Right atrium auricular region (tissue), 2 donors: ENCODE data around the gene APCDD1L. TPM values are rescaled to one million over a fixed set of nuclear protein-coding genes. Genes with fewer than 3 reads are reported as not detected.
A peak's percentile ranks its signal among the peaks of the same experiment; 100 is the strongest.
"Not testable (repeated sequence)": the region's sequence is repeated elsewhere in the genome, so short reads cannot be mapped to it uniquely, and the experiment has no call there.

ENCODE experiments used
- DNase-seq: peaks from one replicate; pipeline ENCODE4 v3.0.0-alpha.2; 2019; ENCODE audit warnings: low spot score
- H3K27ac ChIP-seq, 2 donors: fragments of 200-600 bp; sonication (generic); 1 replicate in 1 of 2; 2 replicates in 1 of 2; pipeline ENCODE4 v1.5.1; 2016 to 2019
- H3K27me3 ChIP-seq, 2 donors: fragments of 200-600 bp; sonication (generic); one replicate each; pipeline versions ENCODE4 v1.5.1 to v1.6.0; 2017 to 2019
- H3K36me3 ChIP-seq: fragments of 200-600 bp; sonication (generic); one replicate; pipeline ENCODE4 v1.5.1; 2016
- H3K4me1 ChIP-seq, 2 donors: fragments of 200-600 bp; sonication (generic); one replicate each; pipeline versions ENCODE4 v1.5.1 to v1.6.0; 2017 to 2019
- H3K4me3 ChIP-seq, 2 donors: fragments of 200-600 bp; sonication (generic); 1 replicate in 1 of 2; 2 replicates in 1 of 2; pipeline ENCODE4 v1.5.1; 2017 to 2019; ENCODE audit warnings: mild to moderate bottlenecking in 1 of 2, moderate library complexity in 1 of 2
- H3K9me3 ChIP-seq, 2 donors: fragments of 200-600 bp; sonication (generic); one replicate each; pipeline ENCODE4 v1.5.1; 2019
- total RNA-seq, 2 donors: library from RNA; depleted of rRNA; stranded (reverse); fragments of >200 nt; gene quantifications; one replicate each; pipeline ENCODE4 v1.1.0, GENCODE V29; 2016
- TF ChIP-seq, protein P1 (sequence below), 2 donors: fragments of 200-600 bp; sonication (generic); IDR thresholded peaks; one replicate each; pipeline ENCODE4 v1.5.1; 2019; ENCODE audit warnings: antibody characterized with exemption in 2 of 2

APCDD1L gene
- total RNA-seq, 2 donors from 2014 or later = 0.89 to 1.5 TPM

DNA sequence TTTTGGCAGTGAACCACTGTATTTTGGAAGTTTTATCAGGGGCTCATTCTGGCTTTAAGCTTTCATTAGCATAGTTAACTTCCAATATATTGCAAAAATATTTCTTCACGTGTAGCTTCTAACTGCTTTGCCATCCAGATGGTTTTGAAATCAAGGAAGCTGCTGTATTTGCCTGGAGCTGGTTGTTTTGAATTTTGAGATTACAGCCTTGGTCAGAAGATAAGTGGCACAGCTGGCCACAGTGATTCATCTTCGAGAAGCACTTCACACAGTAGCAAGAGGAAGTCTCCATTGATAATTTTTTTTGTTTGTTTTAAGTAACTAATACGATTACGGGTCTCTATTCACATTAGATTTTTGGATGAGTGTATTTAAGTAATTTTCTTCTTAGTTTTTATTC is 3.8 kb downstream of the APCDD1L start:
- Histone ChIP-seq H3K36me3 (no peaks in the 10 kb centered on the region), H3K9me3 (no peaks in the 10 kb centered on the region), H3K27me3 (peaks cover 0 to 8% of the 10 kb centered on the region in 2 donors), H3K27ac (no peak overlapping the region), H3K4me1 (peaks cover 0 to 9% of the 10 kb centered on the region in 2 donors), H3K4me3 (no peak overlapping the region)
- DNase-seq = no peak
- TF ChIP-seq, protein P1, sequence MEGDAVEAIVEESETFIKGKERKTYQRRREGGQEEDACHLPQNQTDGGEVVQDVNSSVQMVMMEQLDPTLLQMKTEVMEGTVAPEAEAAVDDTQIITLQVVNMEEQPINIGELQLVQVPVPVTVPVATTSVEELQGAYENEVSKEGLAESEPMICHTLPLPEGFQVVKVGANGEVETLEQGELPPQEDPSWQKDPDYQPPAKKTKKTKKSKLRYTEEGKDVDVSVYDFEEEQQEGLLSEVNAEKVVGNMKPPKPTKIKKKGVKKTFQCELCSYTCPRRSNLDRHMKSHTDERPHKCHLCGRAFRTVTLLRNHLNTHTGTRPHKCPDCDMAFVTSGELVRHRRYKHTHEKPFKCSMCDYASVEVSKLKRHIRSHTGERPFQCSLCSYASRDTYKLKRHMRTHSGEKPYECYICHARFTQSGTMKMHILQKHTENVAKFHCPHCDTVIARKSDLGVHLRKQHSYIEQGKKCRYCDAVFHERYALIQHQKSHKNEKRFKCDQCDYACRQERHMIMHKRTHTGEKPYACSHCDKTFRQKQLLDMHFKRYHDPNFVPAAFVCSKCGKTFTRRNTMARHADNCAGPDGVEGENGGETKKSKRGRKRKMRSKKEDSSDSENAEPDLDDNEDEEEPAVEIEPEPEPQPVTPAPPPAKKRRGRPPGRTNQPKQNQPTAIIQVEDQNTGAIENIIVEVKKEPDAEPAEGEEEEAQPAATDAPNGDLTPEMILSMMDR (IDR thresholded peaks at IDR 0.05) = no peak

DNA sequence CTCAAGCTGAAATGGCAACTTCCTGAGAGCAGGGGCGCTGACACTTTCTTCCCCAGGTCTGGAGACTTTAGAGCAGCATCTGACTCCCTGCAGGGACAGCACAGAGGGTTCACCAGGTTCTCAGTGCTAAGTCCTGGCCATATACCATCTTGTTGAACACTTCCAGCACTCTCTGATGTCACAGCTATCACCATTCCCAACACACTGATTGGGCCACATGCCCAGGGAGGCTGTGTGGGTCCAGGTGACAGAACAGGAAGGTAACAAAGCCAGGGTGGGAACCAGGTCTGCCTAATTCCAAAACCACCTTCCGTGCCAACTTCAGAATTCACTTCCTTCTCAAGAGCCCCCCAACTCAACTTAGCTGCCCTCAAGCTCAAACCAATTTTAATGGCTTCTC is 4.3 kb downstream of the APCDD1L start:
- TF ChIP-seq, protein P1 (IDR thresholded peaks at IDR 0.05) = no peak
- DNase-seq = no peak
- Histone ChIP-seq H3K27me3 (peaks cover 0 to 8% of the 10 kb centered on the region in 2 donors), H3K4me3 (no peak overlapping the region), H3K4me1 (peaks cover 0 to 9% of the 10 kb centered on the region in 2 donors), H3K27ac (no peak overlapping the region), H3K9me3 (no peaks in the 10 kb centered on the region), H3K36me3 (no peaks in the 10 kb centered on the region)

DNA sequence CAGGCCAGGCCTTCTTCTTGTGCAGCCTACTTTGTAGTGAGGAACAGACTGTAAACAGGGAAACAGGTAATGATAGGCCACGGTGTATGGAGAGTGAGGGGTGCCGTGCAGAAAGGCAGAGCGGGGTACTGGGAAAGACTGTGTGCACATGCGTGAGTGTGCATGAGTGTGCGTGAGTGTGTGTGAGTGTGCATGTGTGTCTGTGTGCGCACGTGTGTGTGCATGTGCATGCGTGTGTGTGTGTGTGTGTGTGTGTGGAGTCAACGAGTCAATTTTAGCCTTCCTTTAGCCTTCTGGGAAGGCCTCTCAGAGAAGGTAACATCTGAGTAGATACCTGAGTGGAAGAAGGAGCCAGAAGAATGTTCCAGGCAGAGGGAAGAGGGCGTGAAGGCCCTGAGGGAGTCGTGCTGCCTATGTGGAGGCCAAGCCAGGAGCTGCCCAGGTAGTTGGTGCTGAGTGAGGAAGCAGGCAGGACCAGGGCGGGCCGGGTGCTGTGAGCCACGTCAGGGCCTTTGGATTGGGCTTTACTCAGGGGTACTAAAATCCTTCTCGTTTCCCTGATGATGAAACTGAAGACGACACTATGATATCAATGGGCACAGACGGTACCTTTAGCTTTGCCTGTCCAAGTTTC is 6.3 kb downstream of the APCDD1L start:
- H3K9me3 ChIP-seq = peaks cover 0 to 18% of the 10 kb centered on the region in 2 donors
- H3K4me1 ChIP-seq = no peaks in the 10 kb centered on the region
- H3K36me3 ChIP-seq = no peaks in the 10 kb centered on the region
- no peak for DNase-seq
- H3K27me3 ChIP-seq = peaks cover 0 to under 1% of the 10 kb centered on the region in 2 donors
- H3K27ac ChIP-seq = no peak overlapping the region
- TF ChIP-seq, protein P1 (IDR thresholded peaks at IDR 0.05) = no peak
- no peak overlapping the region for H3K4me3 ChIP-seq

DNA sequence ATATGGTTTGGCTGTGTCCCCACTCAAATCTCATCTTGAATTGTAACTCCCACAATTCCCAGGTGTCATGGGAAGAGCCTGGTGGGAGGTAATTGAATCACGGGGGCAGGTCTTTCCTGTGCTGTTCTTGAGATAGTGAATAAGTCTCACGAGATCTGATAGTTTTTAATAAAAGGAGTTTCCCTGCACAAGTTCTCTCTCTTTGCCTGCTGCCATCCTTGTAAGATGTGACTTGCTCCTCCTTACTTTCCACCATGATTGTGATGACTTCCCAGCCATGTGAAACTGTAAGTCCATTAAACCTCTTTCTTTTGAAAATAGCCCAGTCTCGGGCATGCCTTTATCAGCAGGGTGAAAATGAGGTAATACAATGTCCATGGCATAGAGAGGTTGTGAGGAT is 8.2 kb downstream of the APCDD1L start:
- not testable (repeated sequence) for H3K4me1 ChIP-seq, DNase-seq, H3K36me3 ChIP-seq, H3K27ac ChIP-seq, H3K4me3 ChIP-seq, H3K27me3 ChIP-seq
- H3K9me3 ChIP-seq = peaks cover 0 to 28% of the 10 kb centered on the region in 2 donors

DNA sequence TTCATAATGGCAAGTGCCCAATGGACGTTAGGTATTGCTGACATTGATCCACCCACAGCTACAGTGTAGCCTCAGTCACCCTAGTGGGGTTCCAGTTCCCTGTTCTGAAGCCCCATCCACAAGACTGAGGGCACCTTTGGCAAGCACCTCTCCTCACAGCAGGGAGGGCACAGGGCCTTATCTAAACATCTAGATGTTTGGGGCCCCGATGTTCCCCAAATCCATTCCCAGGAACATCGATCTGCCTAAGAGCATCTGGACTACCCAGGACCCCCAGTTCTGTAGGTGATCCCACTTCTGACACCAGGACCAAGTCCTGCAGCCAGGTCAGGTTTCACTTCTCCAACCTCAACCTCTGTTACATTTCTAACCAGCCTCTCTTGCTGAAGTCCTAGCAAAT is 10.6 kb downstream of the APCDD1L start:
- H3K27me3 ChIP-seq = no peaks in the 10 kb centered on the region
- TF ChIP-seq, protein P1 (IDR thresholded peaks at IDR 0.05) = no peak
- H3K4me1 ChIP-seq = no peaks in the 10 kb centered on the region
- DNase-seq = peak; percentile 28
- no peaks in the 10 kb centered on the region for H3K36me3 ChIP-seq
- H3K9me3 ChIP-seq = peaks cover 0 to 36% of the 10 kb centered on the region in 2 donors
- no peak overlapping the region for H3K4me3 ChIP-seq
- H3K27ac ChIP-seq = no peak overlapping the region

DNA sequence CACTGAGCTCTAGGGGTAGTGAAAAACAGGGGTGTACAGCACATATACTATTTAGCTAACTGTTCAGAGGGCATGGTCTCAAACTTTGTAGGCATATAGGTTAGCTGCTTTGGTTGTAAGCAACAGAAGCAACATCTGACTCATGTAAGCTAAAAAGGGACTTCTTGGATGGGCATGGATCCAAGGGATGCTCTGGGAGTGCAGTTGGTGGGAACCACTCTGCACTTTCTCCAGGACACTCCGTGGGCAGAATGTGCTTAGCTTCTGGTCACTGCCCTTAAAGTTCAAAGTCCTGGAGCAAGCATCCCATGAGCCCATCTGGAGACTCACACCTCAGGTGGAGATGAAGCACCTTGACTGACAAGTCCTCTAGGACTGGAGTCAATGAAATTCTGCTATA is 11.5 kb downstream of the APCDD1L start:
- Histone ChIP-seq H3K27ac (no peak overlapping the region), H3K4me3 (no peak overlapping the region), H3K27me3 (no peaks in the 10 kb centered on the region), H3K36me3 (no peaks in the 10 kb centered on the region), H3K9me3 (peaks cover 0 to 36% of the 10 kb centered on the region in 2 donors), H3K4me1 (no peaks in the 10 kb centered on the region)
- TF ChIP-seq, protein P1 (IDR thresholded peaks at IDR 0.05) = no peak
- peak; percentile 16 for DNase-seq
